CD4-positive, alpha-beta T cell treated with Interferon gamma for 1 hour (primary cell): ENCODE measurements around the gene RP9.
"Not testable (repeated sequence)": the region's sequence is repeated elsewhere in the genome, so short reads cannot be mapped to it uniquely, and the experiment has no call there.

Source experiments
- DNase-seq: peaks from one replicate; pipeline ENCODE4 v3.0.0-alpha.2; 2020

RP9 gene

DNA sequence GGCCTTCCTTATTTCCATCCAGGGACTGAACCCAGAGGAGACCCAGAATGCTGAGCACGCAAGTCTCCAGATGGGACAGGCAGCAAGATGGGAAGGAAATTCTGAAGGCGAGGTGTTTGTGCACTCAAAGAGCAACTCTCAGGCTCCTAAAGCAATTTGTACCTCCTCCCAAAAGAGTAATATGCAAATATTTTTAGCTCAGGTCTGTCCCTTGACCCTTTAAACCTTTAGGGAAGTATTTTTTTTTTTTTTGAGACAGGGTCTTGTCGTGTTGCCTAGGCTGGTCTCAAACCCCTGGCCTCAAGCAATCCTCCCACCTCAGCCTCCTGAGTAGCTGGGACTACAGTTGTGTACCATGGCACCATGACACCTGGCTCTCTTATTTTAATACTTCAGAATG is 8.4 kb downstream of the RP9 start:
- no peak for DNase-seq

DNA sequence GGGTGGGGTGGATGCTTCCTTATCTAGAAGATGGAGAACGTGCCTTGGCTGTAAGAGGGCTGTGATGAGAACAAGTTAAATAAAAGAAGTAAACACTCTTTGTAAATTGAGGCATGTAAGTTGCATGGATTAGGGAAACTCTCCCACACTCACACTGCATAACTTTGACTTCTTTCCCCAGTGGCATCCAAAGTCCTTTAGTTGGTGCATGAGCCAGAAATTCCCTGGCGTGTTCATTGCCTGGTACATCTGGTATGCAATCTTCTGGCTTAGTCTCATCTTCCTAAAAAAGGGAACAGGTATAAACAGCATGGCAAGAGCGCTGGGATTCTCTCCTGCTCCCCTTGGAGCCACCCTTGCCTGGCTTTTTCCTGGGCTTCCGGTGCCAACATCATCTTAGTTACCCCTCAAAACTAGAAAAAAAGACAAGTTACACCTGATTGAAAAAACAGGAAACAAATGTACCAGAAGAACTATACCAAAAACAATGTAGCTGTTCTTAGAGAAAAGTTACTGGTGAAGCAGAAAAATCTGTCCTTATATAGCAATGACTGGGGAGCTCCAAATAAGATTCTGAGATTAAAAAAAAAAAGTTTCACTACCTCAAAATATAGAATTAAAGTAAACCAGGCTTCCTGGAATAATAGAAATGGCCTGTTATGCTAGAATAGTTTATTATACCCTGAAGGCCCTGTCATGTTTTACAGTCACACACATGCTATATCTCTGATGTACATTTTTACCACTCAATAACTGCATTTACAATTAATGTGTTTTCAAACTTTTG is 9.9 kb downstream of the RP9 start:
- DNase-seq = no peak

DNA sequence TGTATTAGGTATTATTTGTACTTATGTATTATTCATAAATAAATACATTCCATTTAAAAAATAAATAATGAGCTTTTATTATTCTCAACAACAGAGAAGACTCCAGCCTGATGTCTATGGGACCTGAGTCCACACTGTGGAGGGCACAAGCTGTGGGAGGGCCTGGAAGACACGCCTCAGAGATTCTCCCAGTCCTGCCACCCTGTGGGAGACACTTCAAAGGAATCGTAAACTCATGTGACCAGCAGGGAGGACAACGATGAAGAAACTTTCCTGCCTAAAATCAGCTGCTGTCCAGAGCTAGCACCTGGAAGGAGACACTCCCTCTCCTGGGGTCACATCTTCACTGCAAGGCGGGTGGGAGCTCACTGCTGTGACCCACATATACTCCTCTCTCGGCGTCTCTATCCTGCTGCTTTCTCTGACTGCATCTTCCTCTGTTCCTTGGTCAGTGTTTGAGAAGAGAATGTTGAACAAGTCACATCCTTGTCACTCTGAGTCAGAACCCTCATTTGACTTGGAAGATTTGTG is 14.4 kb downstream of the RP9 start:
- DNase-seq = not testable (repeated sequence)

DNA sequence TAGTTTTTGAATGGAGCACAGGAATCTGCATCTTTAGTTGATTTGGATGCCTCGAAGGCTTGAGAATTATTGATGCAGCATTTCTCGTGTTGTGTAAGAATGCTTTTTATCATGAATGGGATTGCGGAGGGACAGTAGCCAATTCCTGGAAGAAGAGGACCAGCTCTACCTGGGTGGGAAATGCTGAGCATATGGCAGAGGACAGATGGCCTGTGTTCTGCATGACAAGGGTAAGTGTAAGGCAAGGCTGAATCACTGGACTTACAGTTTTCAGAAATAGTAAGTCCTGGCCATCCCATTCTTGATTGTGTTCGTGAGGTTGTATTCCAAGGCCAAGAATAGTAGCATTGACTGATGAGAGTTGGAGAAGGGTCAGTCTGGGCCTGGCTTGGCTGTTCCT is 15.9 kb downstream of the RP9 start:
- DNase-seq = no peak

GRCh38 chr7:33091641-33092191 is 17.5 kb downstream of the RP9 start:
- no peak for DNase-seq

GRCh38 chr7:33091111-33091531 is 18.1 kb downstream of the RP9 start:
- no peak for DNase-seq

GRCh38 chr7:33089142-33089541 is 20.1 kb downstream of the RP9 start:
- no peak for DNase-seq

GRCh38 chr7:33087858-33088257 is 21.3 kb downstream of the RP9 start:
- no peak for DNase-seq

DNA sequence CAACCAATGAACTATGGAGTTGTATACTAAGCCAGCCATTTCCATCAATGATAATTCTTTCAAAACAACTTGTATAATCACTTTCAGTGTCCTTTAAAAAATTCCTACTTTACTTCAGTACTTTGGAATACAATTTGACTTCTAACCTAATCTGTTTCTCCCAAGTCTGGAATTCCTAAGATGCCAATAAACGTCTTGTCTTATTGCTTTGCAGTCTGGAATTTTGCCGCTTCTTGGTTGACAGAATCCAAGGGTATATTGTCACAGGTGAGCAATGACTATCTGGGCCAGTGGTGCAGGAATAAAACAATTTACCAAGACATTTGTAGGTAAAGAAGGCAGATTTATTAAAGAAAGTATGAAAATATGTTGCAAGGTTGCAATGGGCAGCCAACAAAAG is 21.8 kb downstream of the RP9 start:
- no peak for DNase-seq

- no peak for DNase-seq
Observed at GRCh38 chr7:33079763-33080690, 29.2 kb downstream of the RP9 start.

DNA sequence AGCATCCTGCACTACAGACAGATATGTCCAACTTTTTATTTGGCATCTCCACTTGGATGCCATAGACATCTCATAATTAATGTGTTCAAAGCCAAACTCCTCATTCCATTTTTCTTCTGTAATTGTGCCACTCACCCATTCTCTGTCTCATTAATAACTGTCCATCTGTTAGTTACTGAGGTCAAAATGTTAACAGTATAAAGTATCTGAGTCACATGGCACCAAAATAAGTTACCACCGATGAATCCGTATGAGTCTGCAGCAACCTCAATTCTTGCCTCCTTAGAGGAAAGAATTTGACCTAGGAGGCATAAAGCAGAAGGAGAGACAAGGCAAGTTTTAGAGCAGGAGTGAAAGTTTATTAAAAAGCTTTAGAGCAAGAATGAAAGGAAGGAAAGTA is 30.1 kb downstream of the RP9 start:
- DNase-seq = no peak

DNA sequence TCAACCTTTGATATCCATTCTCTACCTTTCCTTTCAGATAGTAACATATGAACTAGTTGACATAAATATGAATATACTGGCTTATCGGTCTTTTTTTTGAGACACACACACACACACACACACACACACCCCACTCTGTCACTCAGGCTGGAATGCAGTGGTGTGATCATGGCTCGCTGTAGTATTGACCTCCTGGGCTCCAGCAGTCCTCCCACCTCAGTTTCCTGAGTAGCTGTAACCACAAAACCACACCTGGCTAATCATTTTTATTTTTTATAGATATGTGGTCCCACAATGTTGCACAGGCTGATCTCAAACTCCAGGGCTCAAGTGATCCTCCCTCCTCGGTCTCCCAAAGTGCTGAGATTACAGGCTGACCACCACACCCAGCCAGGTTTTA is 32.5 kb downstream of the RP9 start:
- no peak for DNase-seq

- DNase-seq = no peak
Observed at GRCh38 chr7:33075818-33076518, 33.2 kb downstream of the RP9 start.

DNA sequence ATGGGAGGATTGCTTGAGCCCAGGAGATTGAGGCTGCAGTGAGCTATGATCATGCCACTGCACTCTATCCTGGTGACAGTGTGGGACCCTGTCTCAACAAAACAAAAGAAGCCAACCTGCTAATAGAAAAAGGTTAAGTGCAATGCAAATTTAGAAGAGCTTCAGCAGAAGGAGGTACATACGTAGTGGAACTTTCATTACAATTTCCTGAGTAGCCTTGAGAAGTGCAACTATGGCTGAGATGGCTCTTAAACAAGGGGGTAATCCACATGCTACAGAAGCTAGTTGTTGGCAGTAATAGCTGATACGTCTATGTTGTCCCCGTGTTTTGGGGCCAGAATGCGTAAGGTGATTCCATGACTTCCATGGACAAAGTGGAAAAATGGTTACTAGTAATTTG is 36.0 kb downstream of the RP9 start:
- no peak for DNase-seq

DNA sequence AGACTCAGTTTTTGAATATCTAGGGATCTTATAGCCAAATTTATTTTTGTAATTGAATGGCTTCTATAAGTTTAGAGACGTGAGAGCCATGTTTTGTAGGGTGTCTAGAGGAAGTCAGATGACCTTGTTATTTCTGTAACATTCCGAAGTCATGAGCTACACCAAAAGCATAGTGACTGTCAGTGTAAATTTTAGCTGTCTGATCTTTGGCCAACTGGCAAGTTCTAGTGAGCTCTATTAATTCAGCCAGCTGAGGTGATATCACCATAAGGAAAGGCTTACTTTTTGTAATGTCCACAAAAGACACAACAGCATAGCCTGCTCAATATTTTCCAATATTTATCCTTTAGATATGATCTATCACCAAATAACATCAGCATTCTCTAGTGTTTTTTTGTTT is 36.7 kb downstream of the RP9 start:
- no peak for DNase-seq

DNA sequence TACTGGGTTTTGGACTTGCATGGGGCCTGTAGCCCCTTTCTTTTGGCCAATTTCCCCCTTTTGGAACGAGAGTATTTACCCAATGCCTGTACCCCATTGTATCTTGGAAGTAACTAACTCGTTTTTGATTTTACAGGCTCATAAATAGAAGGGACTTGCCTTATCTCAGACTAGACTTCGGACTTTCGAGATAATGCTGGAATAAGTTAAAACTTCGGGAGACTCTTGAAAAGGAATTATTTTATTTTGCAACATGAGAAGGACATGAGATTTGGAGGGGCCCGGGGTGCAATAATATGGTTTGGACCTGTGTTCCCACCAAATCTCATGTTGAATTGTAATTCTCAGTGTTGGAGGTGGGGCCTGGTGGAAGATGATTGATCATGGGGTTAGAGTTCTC is 38.4 kb downstream of the RP9 start:
- DNase-seq = no peak

DNA sequence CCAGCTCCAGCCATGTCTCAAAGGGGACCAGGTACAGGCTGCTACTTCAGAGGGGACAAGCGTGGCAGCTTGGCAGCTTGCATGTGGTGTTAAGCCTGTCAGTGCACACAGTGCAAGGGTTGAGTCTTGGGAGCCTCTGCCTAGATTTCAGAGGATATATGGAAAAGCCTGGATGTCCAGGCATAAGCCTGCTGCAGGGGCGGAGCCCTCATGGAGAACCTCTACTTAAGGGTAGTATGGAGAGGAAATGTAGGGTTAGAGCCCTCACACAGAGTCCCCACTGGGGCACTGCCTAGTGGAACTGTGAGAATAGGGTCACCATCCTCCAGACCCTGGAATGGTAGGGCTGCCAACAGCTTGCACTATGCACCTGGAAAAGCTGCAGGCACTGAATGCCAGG is 38.9 kb downstream of the RP9 start:
- no peak for DNase-seq

GRCh38 chr7:33067921-33068320 is 41.3 kb downstream of the RP9 start:
- no peak for DNase-seq

GRCh38 chr7:33066771-33067170 is 42.4 kb downstream of the RP9 start:
- DNase-seq = no peak

- DNase-seq = no peak
Observed at GRCh38 chr7:33065981-33066380, 43.2 kb downstream of the RP9 start.

DNA sequence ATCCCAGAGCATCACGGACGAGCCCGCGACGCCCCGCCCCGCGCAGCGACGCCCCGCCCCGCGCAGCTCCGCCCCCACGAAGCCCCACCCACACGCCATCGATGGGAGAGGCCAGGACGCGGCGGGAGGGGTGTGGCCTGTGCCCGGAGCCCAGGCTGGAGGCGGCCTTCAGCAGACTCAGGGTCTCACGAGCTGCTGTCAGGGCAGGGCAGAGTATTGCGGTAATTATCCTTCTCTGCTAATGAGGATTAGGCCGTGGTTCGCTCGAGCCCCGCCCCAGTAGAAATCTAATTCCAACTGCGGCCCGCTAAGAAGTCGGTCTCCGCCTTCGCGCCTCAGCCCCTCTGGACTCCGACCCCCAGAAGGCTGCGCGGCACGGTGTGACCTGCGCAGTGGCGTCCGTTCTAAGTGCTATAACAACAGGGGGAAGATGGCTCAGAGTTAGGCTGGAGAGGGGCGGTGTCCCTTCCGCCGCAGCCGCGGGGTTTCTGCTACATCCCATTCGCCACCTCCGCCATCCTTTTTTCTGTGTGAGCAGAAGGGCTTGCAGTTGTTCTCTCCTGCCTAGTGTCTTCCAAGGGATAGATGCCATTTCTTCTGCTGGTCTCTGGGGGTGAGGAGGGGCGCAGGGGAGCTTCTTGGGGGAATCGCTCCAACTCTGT is 46.3 kb downstream of the RP9 start:
- peak; percentile 92 for DNase-seq

GRCh38 chr7:33062023-33062781 is 47.0 kb downstream of the RP9 start, which contains the start of gene NT5C3A:
TSS of gene NT5C3A (minus strand) at chr7:33062776. CDS start at chr7:33062705, 71 bp downstream.
- no peak for DNase-seq
